ENCODE data around the gene PHETA2.

DNA sequence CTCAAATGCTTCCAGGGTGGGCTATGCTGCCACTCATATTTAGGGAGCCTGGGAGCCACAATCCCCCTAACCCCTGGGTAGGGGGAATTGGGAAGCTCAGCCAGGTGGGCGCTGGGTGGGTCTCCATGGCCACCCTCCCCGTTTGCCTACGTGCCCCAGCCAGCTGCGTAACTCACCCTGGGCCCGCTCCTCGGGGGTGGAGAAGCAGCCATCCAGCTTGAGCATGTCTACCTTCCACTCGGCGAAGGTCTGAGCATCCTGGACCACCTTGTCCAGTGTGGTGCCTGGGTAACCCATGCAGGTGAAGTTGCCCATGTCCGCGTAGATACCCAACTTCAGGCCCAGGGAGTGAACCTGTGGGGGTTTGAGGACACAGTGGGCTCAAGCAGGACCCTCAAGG lies 7.1 kb upstream of the PHETA2 start:
- TF ChIP-seq, protein P1, sequence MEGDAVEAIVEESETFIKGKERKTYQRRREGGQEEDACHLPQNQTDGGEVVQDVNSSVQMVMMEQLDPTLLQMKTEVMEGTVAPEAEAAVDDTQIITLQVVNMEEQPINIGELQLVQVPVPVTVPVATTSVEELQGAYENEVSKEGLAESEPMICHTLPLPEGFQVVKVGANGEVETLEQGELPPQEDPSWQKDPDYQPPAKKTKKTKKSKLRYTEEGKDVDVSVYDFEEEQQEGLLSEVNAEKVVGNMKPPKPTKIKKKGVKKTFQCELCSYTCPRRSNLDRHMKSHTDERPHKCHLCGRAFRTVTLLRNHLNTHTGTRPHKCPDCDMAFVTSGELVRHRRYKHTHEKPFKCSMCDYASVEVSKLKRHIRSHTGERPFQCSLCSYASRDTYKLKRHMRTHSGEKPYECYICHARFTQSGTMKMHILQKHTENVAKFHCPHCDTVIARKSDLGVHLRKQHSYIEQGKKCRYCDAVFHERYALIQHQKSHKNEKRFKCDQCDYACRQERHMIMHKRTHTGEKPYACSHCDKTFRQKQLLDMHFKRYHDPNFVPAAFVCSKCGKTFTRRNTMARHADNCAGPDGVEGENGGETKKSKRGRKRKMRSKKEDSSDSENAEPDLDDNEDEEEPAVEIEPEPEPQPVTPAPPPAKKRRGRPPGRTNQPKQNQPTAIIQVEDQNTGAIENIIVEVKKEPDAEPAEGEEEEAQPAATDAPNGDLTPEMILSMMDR (IDR thresholded peaks at IDR 0.05), result no peak
- no peak for TF ChIP-seq POLR2A (IDR thresholded peaks at IDR 0.05)

All from esophagus squamous epithelium (tissue), 4 donors.